K562 (cell line): Measurements from ENCODE around the gene RHOF. TPM values are rescaled to one million over a fixed set of nuclear protein-coding genes. Genes with fewer than 3 reads are reported as not detected.
A peak's percentile ranks its signal among the peaks of the same experiment; 100 is the strongest.

Experiments
- BDP1 ChIP-seq: IDR thresholded peaks from 3 replicates; pipeline ENCODE4 v1.6.1; 2011; ENCODE audit not compliant: insufficient read length, insufficient read depth
- GTF3C2 ChIP-seq: IDR thresholded peaks from 3 replicates; pipeline ENCODE4 v1.6.1; 2011; ENCODE audit warnings: borderline replicate concordance, mild to moderate bottlenecking, moderate library complexity; ENCODE audit not compliant: insufficient read length; ENCODE audit errors: extremely low read depth
- HCFC1 ChIP-seq: IDR thresholded peaks from 2 replicates; pipeline ENCODE4 v1.6.1; 2012; ENCODE audit warnings: low read depth, low read length, improper control_type of control experiment
- HNRNPK ChIP-seq: fragments of 200-400 bp; formaldehyde crosslinking; IDR thresholded peaks from one replicate; pipeline ENCODE4 v1.6.1; 2018; ENCODE audit warnings: mild to moderate bottlenecking, low read depth, low read length; ENCODE audit not compliant: poor library complexity, severe bottlenecking
- NR4A1 ChIP-seq, 2 experiments: fragments of 250-450 bp in 1 of 2; fragments of 450-650 bp in 1 of 2; sonication (Bioruptor Pico) in 1 of 2; IDR thresholded peaks; 2 replicates each; pipeline versions ENCODE4 v1.4.0 to v1.6.1; 2016 to 2020; ENCODE audit warnings: mild to moderate bottlenecking in 2 of 2, missing compliant biosample characterization in 1 of 2, missing genetic modification characterization in 1 of 2, moderate library complexity in 1 of 2
- POLR2G ChIP-seq: fragments of 200-400 bp; formaldehyde crosslinking; IDR thresholded peaks from 2 replicates; pipeline ENCODE4 v1.6.1; 2017; ENCODE audit warnings: low read depth, mild to moderate bottlenecking, antibody characterized with exemption, low read length, moderate library complexity
- REST ChIP-seq, 2 experiments: fragments of 450-650 bp; formaldehyde crosslinking in 1 of 2; IDR thresholded peaks; 2 replicates each; pipeline versions ENCODE4 v1.4.0 to v1.6.1; 2014 to 2020; ENCODE audit warnings: mild to moderate bottlenecking in 2 of 2, borderline replicate concordance in 1 of 2, low read depth in 1 of 2
- TFAP4 ChIP-seq: sonication (generic); formaldehyde crosslinking; IDR thresholded peaks from 2 replicates; pipeline ENCODE4 v1.8.0; 2022; ENCODE audit warnings: missing genetic modification reagents, mild to moderate bottlenecking, moderate library complexity, borderline replicate concordance
- ZHX1 ChIP-seq: fragments of 150-350 bp; conservative IDR thresholded peaks from 2 replicates; pipeline ENCODE4 v1.6.1; 2014; ENCODE audit warnings: low read length
- polyA plus RNA-seq, 8 experiments: library from polyadenylated mRNA; depleted of rRNA in 4 of 8; stranded (reverse) in 5 of 8; unstranded in 3 of 8; fragments of >200 nt; fragmentation: Nextera tagmentation in 2 of 8; fragmentation: Illumina TruSeq in 1 of 8; extraction: Ambion mirVana in 2 of 8; extraction: Trizol in 1 of 8; gene quantifications; 2 replicates each; pipeline versions ENCODE4 v1.2.1 to v1.2.3, GENCODE V29; 2011 to 2014; ENCODE audit warnings: inconsistent platforms in 1 of 8, missing spikeins in 1 of 8
- total RNA-seq, 7 experiments: library from RNA; depleted of rRNA in 6 of 7; stranded (reverse); fragments of >200 nt in 6 of 7; fragmentation: Illumina TruSeq in 2 of 7; extraction: Trizol in 2 of 7; gene quantifications; 2 replicates each; pipeline versions ENCODE4 v1.2.1 to v1.2.3, GENCODE V29; 2011 to 2021; ENCODE audit warnings: low replicate concordance in 1 of 7

The RHOF gene
- total and polyA plus RNA-seq, 9 of the 15 experiments (the other 6 are each of a cell fraction or from before 2014, with no cell fraction given), result 0.13 to 10.1 (median 4.0) TPM

- TF ChIP-seq GTF3C2 (no peak), HCFC1 (0 out of 2 replicates have a peak, but pooled peaks have one; percentile 18), ZHX1 (no peak), BDP1 (no peak), HNRNPK (no peak), POLR2G (0 out of 2 replicates have a peak, but pooled peaks have one; percentile 37), NR4A1 (CRISPR knock-in tag; IDR thresholded peaks at IDR 0.05) (no peak), NR4A1 (tag; IDR thresholded peaks at IDR 0.05) (0 out of 2 replicates have a peak, but pooled peaks have one; percentile 25), REST (IDR thresholded peaks at IDR 0.05; ENCODE audit: borderline replicate concordance) (peak; percentile 93), REST (CRISPR knock-in tag; IDR thresholded peaks at IDR 0.05; ENCODE audit: low read depth) (no peak), TFAP4 (peak; percentile 67; the same call in 1 of the 2 replicates)
These were observed 20.3 kb downstream of the RHOF start (continued) for GRCh38 chr12:121773011-121773777.
